HG02981 (cell line): ENCODE measurements around the gene CDH4.

Experiments
- ATAC-seq: cut with Tn5 transposase; IDR thresholded peaks from one replicate; pipeline ENCODE4 v1.9.1; 2021; ENCODE audit warnings: mild to moderate bottlenecking, moderate library complexity; ENCODE audit not compliant: unreplicated experiment

The CDH4 gene

GRCh38 chr20:61322151-61322865, 70.2 kb downstream of the CDH4 start:
- no peak for ATAC-seq

DNA sequence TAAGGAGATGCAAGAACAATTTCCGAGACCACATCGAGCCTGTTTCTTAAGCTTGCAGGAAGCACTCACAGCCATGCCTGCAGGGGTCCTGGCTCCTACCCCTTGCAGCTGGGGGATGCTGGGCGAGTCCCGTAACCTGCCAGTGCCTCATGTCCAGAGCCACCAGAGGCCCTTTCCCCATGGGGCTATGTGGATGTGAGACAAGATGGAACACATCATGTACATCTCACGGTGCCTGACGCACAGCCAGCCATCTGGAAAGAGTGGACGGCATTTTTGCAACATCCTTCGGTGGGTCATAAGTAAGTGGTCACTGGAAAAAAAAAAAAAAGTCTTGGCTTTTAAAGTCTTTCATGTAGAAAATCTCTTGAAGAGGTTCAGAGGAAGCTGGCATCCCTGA, 72.8 kb downstream of the CDH4 start:
- no peak for ATAC-seq

DNA sequence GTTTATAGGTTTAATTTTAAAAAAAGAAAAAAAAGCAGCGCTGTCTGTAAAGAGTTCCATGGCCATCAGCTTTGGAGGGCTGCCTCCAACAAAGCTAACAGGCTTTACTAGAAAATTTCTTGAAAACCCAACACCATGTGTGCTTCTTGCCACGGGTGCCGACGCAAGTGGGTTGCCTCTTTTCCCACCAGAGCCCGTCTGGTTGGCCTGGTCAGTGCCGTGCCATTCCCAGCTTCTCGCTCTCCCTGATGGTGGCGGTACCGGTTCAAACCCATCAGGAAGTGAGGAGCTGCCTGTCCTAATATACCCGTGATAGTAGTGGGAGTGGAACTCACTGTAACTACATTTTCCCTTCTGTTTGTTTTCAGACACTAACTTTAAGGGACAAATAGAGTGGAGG, 73.7 kb downstream of the CDH4 start:
- ATAC-seq, result no peak

- ATAC-seq, result no peak
Measured at GRCh38 chr20:61328911-61329558, 77.0 kb downstream of the CDH4 start.

DNA sequence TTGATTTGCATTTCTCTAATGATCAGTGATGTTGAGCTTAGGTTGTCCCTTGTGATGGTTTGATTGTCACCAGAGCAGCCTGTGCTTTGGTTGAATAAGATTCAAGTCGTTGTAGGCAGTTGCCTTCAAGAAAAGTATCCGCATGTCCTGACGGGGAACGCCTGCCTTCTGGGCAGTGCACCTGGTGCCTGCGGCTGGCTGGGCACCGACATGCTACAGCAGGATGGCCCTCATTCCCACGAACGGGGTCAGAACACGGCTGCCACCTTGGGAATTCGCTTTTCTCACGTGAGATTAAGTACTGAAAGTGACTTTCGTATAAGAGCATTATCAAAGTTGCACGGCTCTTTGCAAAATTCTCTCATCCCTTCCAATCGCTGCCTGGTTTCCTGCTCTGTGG, 78.4 kb downstream of the CDH4 start:
- ATAC-seq, result no peak

DNA sequence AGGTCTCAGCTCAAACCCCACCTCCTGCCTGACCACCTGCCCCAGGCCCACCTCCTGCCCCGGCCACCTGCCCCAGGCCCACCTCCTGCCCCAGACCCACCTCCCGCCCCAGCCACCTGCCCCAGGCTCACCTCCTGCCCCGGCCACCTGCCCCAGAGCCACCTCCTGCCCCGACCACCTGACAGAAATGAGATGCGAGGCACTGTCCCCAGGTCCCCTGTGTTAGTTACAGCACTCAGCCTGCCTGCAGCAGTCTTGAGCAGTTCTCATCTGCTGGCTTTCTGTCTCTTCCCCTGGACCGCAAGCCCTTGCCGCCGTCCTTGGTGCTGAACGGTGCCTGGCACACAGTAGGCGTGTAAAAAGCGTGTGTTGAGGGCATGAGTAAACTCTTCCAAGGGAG, 79.5 kb downstream of the CDH4 start:
- ATAC-seq, result no peak

GRCh38 chr20:61332016-61332975, 80.2 kb downstream of the CDH4 start:
- no peak for ATAC-seq

DNA sequence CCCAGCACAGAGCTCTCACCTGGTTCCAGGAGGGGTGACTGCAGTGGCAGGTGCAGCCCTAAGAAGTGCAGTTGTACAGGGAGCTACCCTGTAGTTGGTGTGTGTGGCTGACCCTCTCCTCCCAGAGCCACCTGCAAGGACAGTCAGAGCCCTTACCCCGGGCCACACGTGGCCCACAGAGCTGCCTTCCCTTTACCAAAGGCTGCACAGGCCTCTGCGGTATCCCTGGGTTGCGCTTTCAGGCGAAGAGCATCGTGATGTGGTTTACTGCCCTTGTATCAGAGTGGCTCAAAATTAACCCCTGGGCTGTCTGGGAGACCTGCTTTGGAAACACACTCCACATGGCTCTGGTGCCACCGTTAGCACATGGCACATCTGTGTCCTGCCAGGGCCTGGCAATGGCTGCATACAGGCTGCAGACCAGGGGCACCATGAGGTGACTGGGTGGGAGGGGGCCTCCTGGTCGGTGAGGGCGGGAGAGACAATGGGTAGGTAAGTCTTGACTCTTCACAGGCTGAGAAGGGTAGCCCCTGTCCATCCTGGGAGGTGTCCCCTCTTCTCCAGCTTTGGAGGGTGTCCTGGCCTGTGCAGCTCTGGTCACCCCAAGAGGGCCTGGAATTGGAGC, 81.5 kb downstream of the CDH4 start:
- no peak for ATAC-seq

DNA sequence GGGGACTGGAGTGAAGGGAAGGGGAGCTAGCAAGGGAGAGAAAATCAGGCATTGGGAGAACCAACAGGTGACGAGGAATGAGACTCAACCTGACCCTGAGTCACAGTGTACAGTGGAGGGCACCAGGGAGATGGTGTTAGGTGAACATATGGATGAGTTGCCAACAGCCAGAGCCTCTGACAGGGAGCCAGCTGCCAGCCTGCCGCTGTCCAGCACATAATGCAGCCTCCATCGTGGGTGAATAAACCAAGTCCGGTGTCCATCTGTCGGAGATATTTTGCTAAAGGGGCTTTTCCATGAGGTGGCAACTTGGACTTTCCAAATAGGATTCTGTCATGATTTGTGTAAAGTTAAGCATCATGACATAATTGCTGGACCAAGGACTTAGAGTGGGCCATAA, 88.1 kb downstream of the CDH4 start:
- no peak for ATAC-seq

DNA sequence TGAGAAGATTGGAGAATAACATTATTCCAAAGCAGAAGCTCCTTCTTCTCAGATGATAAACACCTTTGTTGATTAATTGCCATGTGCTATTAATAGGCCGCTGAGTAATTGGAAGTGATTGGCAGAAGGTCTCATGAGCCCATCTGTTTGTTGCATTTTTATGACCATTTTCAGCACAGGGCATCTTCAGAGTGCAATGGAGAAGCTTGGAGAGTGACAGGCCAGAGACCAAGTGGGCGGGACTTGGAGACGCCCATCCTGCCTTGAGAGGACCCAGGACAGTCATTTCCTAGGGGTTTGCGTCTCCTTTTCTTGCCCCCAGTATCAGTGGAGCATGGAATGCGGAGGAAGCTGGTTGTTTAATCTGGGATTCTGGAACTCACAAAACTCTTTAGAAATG, 89.5 kb downstream of the CDH4 start:
- no peak for ATAC-seq

- ATAC-seq, result no peak
Measured at GRCh38 chr20:61343934-61344333, 91.9 kb downstream of the CDH4 start.

DNA sequence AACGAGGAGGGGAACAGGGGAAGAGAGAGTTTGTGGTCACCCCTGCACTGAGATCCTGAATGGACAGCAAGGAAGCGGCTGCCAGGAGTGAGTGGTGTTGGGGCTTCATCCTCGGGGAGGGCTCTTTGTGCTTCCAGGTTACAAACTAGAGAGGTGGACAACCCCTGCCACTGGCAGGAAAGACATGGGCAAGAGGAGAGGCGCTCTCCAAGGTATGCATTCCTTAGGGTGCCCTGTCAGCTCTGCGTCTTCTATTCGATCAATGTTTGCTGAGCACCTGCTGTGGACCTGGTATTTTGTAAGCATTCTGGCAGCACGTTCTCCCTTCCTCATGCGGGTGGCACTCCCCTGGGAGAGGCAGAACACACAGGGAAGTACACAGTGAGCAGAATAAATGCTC, 93.6 kb downstream of the CDH4 start:
- ATAC-seq, result no peak

- no peak for ATAC-seq
Measured at GRCh38 chr20:61346996-61347395, 94.9 kb downstream of the CDH4 start.

GRCh38 chr20:61347443-61347842, 95.4 kb downstream of the CDH4 start:
- ATAC-seq, result no peak

DNA sequence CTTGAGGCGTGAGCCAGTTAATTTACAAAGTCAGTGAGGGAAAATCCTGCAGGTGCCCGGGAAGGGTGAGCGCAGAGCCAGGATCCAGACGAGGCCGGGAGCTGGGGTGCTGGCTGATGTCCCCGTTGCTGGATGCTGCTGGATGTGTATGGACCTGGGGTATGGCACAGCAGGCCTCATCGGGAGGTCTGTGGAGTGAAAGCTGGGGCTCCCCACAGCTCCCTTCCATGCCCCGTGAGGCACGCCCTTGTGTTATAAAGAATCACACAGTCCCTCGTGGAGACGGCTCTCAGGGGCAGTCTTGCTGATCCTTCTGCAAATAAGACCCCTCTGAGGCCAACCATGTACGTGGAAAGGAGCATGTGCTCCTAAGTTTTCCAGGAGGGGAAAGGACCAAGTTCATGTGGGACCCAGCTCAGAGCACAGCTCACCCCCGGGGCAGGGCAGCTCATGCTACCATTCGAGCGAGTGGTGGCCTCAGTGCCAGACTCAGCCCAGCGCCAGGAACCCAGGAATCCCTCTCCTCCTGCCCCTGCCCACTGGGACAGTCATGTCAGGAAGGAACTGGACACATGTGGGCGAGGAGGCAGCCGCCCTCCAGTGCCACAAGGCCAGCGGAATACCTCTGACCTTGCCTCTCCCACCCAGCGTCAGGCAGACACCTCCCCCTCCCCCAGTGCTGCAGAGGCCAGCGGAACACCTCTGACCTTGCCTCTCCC, 97.5 kb downstream of the CDH4 start:
- no peak for ATAC-seq

GRCh38 chr20:61350500-61351250, 98.6 kb downstream of the CDH4 start:
- ATAC-seq, result no peak

GRCh38 chr20:61352346-61353260, 100.5 kb downstream of the CDH4 start:
- no peak for ATAC-seq

- no peak for ATAC-seq
Measured at GRCh38 chr20:61353261-61354000, 101.4 kb downstream of the CDH4 start.
